TTC549 (cell line): Measurements from ENCODE around the gene HOTAIR.

Source experiments
- FAIRE-seq: peaks from 2 replicates; lab custom pipeline; 2012; peaks lifted over from hg19 to GRCh38; lab: Jason Lieb, UNC

Gene HOTAIR

GRCh38 chr12:53974084-53975063 is at the start of gene HOTAIR:
Gene HOTAIR, minus strand, starts transcription at chr12:53974954.
- FAIRE-seq, result no peak

DNA sequence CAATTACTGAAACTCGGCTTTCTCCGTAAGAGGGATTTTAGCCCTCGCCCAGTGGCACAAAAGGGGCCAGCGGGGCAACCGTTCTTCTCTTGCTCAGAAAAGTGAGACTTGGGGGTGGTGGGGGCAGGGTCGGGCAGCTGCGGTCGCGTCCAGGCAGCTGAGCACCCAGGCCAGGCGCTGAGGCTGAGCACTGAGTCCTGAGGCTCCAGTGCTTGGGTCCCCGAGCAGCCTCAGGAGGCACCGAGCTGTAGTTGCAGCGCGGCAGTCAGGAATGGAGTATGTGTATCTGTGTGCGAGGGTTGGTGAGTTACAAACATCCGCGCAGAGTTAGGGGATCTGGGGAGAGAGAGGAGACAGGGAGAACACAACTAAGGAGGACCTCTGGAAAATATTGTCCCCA is 49.4 kb upstream of the HOTAIR start:
- no peak for FAIRE-seq

- FAIRE-seq, result no peak
Measured at GRCh38 chr12:54022960-54023884, 48.5 kb upstream of the HOTAIR start.

- FAIRE-seq, result no peak
Measured at GRCh38 chr12:54021432-54022013, 46.8 kb upstream of the HOTAIR start.

DNA sequence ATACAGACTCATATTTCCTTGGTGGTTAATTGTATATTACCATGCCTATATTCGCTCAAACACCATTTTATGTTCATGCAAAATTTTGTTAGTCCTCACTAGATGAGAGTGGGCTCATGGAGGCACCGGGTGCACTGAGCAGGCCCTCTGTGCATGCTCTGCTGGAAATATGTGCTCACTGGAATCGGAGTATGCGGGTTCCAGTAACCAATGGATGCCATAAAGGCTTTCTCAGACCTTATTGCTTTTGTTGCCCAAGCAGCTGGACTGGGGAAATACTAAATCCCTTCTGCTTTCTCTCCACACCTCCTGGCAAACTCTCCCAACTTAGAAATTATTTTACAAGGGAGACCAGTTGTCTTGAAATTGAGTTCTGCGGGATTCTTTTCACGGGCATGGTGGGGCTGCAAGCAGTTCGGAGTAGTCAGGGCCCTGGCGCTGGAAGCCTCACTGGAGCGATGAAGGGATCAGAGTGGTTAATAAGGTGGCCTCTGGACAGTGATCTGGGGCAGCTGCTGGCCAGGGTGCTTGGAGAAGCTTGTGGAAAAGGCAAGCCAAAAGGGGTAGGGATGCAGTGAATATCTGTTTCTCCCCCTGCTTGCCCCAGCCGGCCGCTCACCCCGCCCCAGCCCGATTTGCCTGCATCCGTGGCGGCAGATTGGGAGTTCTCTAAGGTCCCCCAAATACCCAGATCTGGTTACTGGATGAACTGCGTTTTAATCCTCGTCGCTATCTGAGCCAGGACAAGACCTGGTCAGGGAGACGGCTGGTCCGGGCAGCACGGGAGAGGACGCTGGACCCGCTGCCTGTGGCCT is 46.0 kb upstream of the HOTAIR start:
- no peak for FAIRE-seq

- no peak for FAIRE-seq
Measured at GRCh38 chr12:54019924-54020590, 45.3 kb upstream of the HOTAIR start.

GRCh38 chr12:54019091-54019811 is 44.5 kb upstream of the HOTAIR start:
- FAIRE-seq, result no peak

- FAIRE-seq, result no peak
Measured at GRCh38 chr12:54018468-54018984, 43.8 kb upstream of the HOTAIR start.

- FAIRE-seq, result no peak
Measured at GRCh38 chr12:54017878-54018467, 43.2 kb upstream of the HOTAIR start.

DNA sequence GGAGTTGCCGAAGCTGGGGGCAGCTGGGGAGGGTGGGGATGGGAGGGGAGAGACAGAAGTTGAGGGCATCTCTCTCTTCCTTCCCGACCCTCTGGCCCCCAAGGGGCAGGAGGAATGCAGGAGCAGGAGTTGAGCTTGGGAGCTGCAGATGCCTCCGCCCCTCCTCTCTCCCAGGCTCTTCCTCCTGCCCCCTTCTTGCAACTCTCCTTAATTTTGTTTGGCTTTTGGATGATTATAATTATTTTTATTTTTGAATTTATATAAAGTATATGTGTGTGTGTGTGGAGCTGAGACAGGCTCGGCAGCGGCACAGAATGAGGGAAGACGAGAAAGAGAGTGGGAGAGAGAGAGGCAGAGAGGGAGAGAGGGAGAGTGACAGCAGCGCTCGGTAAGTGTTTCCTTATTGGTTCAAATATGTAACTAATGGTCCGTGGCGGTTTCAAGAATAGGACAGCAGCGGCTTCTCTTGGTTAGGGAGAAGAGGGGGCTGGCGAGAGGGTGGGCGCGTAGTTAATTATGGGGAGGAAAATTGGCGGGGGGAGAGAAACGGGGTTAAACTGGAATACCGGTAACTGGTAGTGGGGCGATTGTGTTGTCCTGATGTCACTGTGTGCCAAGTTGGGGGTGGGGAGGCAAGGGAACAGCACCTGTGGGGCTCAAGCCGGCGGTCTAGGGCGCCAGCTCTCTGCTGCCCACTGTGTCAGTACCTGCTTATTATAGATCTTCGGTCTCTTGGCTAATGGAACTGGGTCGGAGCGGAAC is 42.5 kb upstream of the HOTAIR start:
- no peak for FAIRE-seq

DNA sequence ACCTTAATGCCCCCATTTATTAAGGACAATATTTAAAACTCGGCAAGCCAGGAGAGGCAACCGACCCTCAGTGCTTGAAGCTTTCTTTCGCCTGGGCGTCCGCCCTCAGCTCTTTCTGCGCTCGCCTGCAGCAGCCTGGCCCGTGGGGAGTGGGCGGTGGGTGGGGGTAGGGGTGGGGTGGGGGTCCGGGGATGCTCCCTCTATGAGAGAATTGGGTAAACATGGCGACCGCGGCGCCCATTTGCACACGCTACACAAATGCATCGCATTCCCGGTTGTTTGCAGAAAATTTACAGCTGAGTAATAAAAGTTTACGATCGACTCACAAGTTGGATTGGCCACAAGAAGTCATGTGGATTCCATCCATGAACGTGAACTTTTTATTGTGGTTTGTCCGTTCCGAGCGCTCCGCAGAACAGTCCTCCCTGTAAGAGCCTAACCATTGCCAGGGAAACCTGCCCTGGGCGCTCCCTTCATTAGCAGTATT is 41.8 kb upstream of the HOTAIR start:
- peak; percentile 89 for FAIRE-seq

DNA sequence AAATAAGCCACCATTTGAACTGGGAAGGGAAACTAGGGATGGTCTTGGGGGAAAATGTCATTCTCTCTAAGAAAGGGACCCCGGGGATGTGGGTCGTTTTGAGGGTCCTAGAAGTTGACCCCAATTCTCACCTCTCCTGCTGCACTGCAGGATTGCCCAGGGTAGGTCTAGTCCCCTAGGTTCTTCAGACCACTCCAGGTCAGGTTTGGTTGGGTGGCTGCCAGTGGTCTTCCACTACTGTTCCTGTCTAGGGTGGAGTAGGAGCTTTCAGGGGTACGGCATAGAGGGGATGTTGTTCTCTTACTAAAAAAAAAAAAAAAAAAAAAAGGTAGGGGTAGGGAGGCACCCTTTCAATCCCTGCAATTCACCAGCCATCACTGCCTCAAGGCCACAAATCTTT is 41.3 kb upstream of the HOTAIR start:
- no peak for FAIRE-seq

DNA sequence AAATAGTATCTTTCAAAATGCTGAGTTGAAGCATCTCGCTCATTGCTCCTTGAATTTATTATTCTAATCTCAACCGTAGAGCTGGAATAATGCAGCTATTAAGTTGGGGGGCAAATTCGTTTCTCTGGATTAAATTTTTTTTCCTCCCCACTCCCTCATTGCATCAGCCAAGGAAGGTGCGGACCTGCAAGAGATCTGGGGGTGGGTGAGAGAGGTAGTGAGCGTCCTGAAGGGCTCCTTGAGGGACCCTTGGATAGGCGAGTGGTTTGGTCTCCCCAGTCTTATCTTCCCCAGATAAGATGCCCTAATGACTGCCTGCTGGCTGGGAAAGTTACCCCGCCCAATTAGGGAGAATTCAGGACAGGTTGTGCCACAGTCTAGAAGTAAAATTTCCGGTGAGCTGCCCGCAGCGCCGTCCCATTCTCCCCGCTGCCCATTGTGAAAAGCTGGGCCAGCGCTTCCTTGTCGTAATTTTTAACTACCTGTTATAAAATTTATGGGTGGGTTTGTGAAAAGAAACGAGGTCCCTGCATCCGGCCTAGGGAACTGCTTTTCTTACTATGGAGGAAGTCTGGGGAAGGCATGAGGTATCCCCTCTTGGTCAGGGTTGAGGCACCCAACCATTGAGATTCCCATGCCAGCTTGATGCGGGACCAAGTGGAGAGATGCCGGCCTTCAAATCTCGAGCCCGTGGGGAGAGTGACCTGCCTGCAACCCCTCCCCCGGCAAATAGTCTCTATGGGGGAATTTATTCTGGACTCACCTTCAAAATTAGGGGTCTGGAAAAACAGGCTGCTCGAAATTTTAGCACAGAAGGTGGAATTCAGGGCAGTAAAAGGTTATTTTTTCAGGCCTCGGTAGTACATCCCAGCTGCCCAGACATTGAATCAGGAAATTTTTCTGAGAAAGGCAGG is 40.5 kb upstream of the HOTAIR start:
- FAIRE-seq, result no peak

DNA sequence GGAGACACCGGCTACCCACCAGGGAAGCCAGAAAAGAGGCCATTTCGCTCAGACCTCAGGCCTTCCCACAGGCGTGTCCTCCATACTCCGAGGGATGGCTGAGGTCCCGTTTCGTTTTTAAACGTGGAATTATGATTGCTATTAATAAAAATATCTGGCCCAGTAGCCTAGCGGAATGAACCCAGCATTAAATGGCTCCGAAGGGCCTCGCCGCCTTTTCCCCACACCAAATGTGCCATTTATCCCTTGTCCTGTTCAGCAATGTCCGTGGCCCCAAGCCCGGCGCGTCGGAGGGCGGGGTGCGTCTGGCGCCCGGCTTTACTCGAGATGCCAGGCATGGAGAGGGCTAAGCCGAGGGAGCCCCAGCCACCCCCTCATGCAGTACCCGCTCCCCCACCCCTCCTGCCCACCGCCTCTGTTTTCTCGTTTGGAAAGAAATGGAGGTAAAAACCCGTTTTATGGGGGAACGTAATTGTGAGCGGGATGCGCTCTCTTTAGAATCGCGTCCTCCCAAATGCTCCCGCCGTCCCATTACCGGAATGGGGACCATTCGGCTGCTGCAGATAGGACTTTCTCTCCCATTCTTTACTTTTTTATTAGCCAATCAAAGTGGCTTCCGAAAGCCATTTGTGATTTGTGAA is 39.7 kb upstream of the HOTAIR start:
- no peak for FAIRE-seq

- no peak for FAIRE-seq
Measured at GRCh38 chr12:54012631-54013409, 38.1 kb upstream of the HOTAIR start.
